Neural cell (in vitro differentiated cells): ENCODE data around the gene WWC2. TPM values are rescaled to one million over a fixed set of nuclear protein-coding genes. Genes with fewer than 3 reads are reported as not detected.

ENCODE experiments used
- H2AFZ ChIP-seq: fragments of 200-600, 300-800 bp; sonication (generic), shearing (Covaris generic); 2 replicates; pipeline ENCODE4 v1.6.0; 2014; ENCODE audit warnings: low read depth, mild to moderate bottlenecking, antibody characterized with exemption, low read length, moderate library complexity
- H3F3A ChIP-seq: fragments of 200-600 bp; shearing (Covaris generic); 2 replicates; pipeline ENCODE4 v1.6.1; 2016; ENCODE audit warnings: mild to moderate bottlenecking, moderate library complexity, mixed read lengths, antibody characterized with exemption, low read length; ENCODE audit not compliant: insufficient read depth, poor library complexity, severe bottlenecking
- H3K27ac ChIP-seq: fragments of 200-600, 300-800 bp; sonication (generic), shearing (Covaris generic); 2 replicates; pipeline ENCODE4 v1.5.1; 2014; ENCODE audit warnings: mild to moderate bottlenecking, low read length, moderate library complexity
- H3K27me3 ChIP-seq: fragments of 300-800, 200-600 bp; sonication (generic), shearing (Covaris generic); 2 replicates; pipeline ENCODE4 v1.6.0; 2014; ENCODE audit warnings: mild to moderate bottlenecking, low read depth, low read length, moderate library complexity; ENCODE audit not compliant: insufficient read depth
- H3K36me3 ChIP-seq: fragments of 300-800, 200-600 bp; sonication (generic), shearing (Covaris generic); 2 replicates; pipeline ENCODE4 v1.5.1; 2014; ENCODE audit warnings: mild to moderate bottlenecking, antibody characterized with exemption, low read length, moderate library complexity; ENCODE audit not compliant: insufficient read depth
- H3K4me2 ChIP-seq: fragments of 300-800, 200-600 bp; sonication (generic), shearing (Covaris generic); 2 replicates; pipeline ENCODE4 v1.6.0; 2014; ENCODE audit warnings: mild to moderate bottlenecking, low read length
- H3K4me3 ChIP-seq: fragments of 300-800, 200-600 bp; sonication (generic), shearing (Covaris generic); 2 replicates; pipeline ENCODE4 v1.5.1; 2014; ENCODE audit warnings: mild to moderate bottlenecking, low read length, moderate library complexity
- H3K79me2 ChIP-seq: fragments of 200-600 bp; shearing (Covaris generic); replicated peaks from 2 replicates; pipeline ENCODE4 v1.6.0; 2014; ENCODE audit warnings: mild to moderate bottlenecking, low read length, moderate library complexity; ENCODE audit not compliant: insufficient read depth
- H3K9ac ChIP-seq: fragments of 300-800, 200-600 bp; sonication (generic), shearing (Covaris generic); 2 replicates; pipeline ENCODE4 v1.6.1; 2016; ENCODE audit warnings: mild to moderate bottlenecking, low read length, mixed read lengths
- H3K9me2 ChIP-seq: fragments of 200-600 bp; shearing (Covaris generic); 2 replicates; pipeline ENCODE4 v1.6.1; 2016; ENCODE audit warnings: mild to moderate bottlenecking, low read length, mixed read lengths; ENCODE audit not compliant: insufficient read depth
- H3K9me3 ChIP-seq: fragments of 200-600, 300-800 bp; sonication (generic), shearing (Covaris generic); 2 replicates; pipeline ENCODE4 v1.6.1; 2016; ENCODE audit warnings: mild to moderate bottlenecking, mixed run types, low read length, moderate library complexity, mixed read lengths
- H4K20me1 ChIP-seq: fragments of 200-600 bp; shearing (Covaris generic); 2 replicates; pipeline ENCODE4 v1.6.1; 2016; ENCODE audit warnings: mild to moderate bottlenecking, mixed run types; ENCODE audit not compliant: insufficient read depth
- CTCF ChIP-seq: fragments of 450-650 bp; IDR thresholded peaks from 2 replicates; pipeline ENCODE4 v1.5.1; 2014; ENCODE audit warnings: antibody characterized with exemption, mild to moderate bottlenecking, moderate library complexity; ENCODE audit not compliant: poor library complexity, severe bottlenecking
- EP300 ChIP-seq: fragments of 450-650 bp; conservative IDR thresholded peaks from 2 replicates; pipeline ENCODE4 v1.6.1; 2014; ENCODE audit warnings: antibody characterized with exemption, mild to moderate bottlenecking, moderate library complexity; ENCODE audit not compliant: poor library complexity, severe bottlenecking
- EZH2 ChIP-seq: fragments of 200-600, 300-800 bp; shearing (Covaris generic), sonication (generic); IDR thresholded peaks from 2 replicates; pipeline ENCODE4 v1.6.1; 2014; ENCODE audit warnings: antibody characterized with exemption, low read length, borderline replicate concordance, mild to moderate bottlenecking; ENCODE audit not compliant: insufficient read depth, poor library complexity, severe bottlenecking
- MXI1 ChIP-seq: fragments of 450-650 bp; conservative IDR thresholded peaks from 2 replicates; pipeline ENCODE4 v1.6.1; 2014; ENCODE audit warnings: antibody characterized with exemption, mild to moderate bottlenecking; ENCODE audit not compliant: poor library complexity, severe bottlenecking
- POLR2AphosphoS5 ChIP-seq: IDR thresholded peaks from 2 replicates; pipeline ENCODE4 v1.6.1; 2012
- RAD21 ChIP-seq: fragments of 450-650 bp; conservative IDR thresholded peaks from 2 replicates; pipeline ENCODE4 v1.6.1; 2014; ENCODE audit warnings: antibody characterized with exemption, mild to moderate bottlenecking, moderate library complexity
- REST ChIP-seq: IDR thresholded peaks from 2 replicates; pipeline ENCODE4 v1.6.1; 2012; ENCODE audit warnings: borderline replicate concordance
- SMC3 ChIP-seq: fragments of 450-650 bp; conservative IDR thresholded peaks from 2 replicates; pipeline ENCODE4 v1.6.1; 2014; ENCODE audit warnings: antibody characterized with exemption, mild to moderate bottlenecking, moderate library complexity; ENCODE audit not compliant: poor library complexity
- TAF1 ChIP-seq: IDR thresholded peaks from 2 replicates; pipeline ENCODE4 v1.6.1; 2012; ENCODE audit warnings: low read depth
- polyA plus RNA-seq: library from polyadenylated mRNA; depleted of rRNA; stranded (reverse); fragments of >200 nt; gene quantifications from 2 replicates; pipeline ENCODE4 v1.2.3, GENCODE V29; 2014

Gene WWC2
- polyA plus RNA-seq, 1 donor from 2014 or later, result 5.7 TPM

GRCh38 chr4:183362036-183362435, 263.0 kb downstream of the WWC2 start:
- no peaks in the 10 kb centered on the region for H3K79me2 ChIP-seq
- H3K9ac ChIP-seq, result no peak overlapping the region
- TF ChIP-seq EZH2, result no peak
- TF ChIP-seq REST, result no peak
- no peak for TF ChIP-seq RAD21
- TF ChIP-seq POLR2AphosphoS5, result no peak
- no peak for TF ChIP-seq MXI1
- TF ChIP-seq CTCF, result no peak
- TF ChIP-seq TAF1, result no peak
- TF ChIP-seq SMC3, result no peak
- no peak for TF ChIP-seq EP300
- no peak overlapping the region for H3K4me2 ChIP-seq
- H3K27ac ChIP-seq, result no peak overlapping the region
- no peaks in the 10 kb centered on the region for H4K20me1 ChIP-seq
- no peak overlapping the region for H2AFZ ChIP-seq
- H3K9me3 ChIP-seq, result no peaks in the 10 kb centered on the region
- H3K27me3 ChIP-seq, result no peaks in the 10 kb centered on the region
- H3K36me3 ChIP-seq, result no peaks in the 10 kb centered on the region
- no peaks in the 10 kb centered on the region for H3F3A ChIP-seq
- no peaks in the 10 kb centered on the region for H3K9me2 ChIP-seq
- H3K4me3 ChIP-seq, result no peak overlapping the region

GRCh38 chr4:183362916-183363542, 264.0 kb downstream of the WWC2 start:
- no peaks in the 10 kb centered on the region for H3K27me3 ChIP-seq
- H3K4me2 ChIP-seq, result no peak overlapping the region
- H3K79me2 ChIP-seq, result no peaks in the 10 kb centered on the region
- H3K27ac ChIP-seq, result no peak overlapping the region
- H3F3A ChIP-seq, result no peaks in the 10 kb centered on the region
- no peaks in the 10 kb centered on the region for H3K9me3 ChIP-seq
- no peak overlapping the region for H3K4me3 ChIP-seq
- no peaks in the 10 kb centered on the region for H4K20me1 ChIP-seq
- H2AFZ ChIP-seq, result no peak overlapping the region
- H3K9me2 ChIP-seq, result no peaks in the 10 kb centered on the region
- no peak overlapping the region for H3K9ac ChIP-seq
- no peaks in the 10 kb centered on the region for H3K36me3 ChIP-seq
- TF ChIP-seq CTCF (no peak), EP300 (no peak), EZH2 (no peak), REST (no peak)
